ENCODE measurements around the gene FOXP1.

GRCh38 chr3:71097557-71097956 is 486.0 kb downstream of the FOXP1 start:
- TF ChIP-seq CTCF (IDR thresholded peaks at IDR 0.05; ENCODE audit: poor library complexity, severe bottlenecking) (no peak), EZH2 (IDR thresholded peaks at IDR 0.05; ENCODE audit: borderline replicate concordance, insufficient read depth, low read length, poor library complexity, severe bottlenecking) (no peak)
